ENCODE results near the gene SLC12A4. TPM values are rescaled to one million over a fixed set of nuclear protein-coding genes. Genes with fewer than 3 reads are reported as not detected.
"Not testable (repeated sequence)": the region's sequence is repeated elsewhere in the genome, so short reads cannot be mapped to it uniquely, and the experiment has no call there.

The SLC12A4 gene
- total RNA-seq, 2 donors from 2014 or later, result 32.6 to 89.1 TPM

DNA sequence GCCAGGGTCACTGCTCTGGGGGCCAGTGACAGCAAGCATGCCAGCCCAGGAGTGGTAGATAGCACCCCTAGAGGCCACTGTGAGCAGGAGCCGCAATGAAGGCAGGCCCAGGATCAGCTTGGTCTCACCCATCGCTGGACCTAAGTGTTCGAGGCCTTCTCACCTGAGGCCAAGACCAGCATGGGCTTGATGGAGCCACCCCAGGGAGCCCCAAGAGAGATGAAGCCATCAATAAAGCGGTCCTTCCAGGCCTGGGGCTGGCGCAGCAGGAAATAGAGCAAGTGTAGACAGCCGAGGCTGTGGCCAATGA, 26.3 kb downstream of the SLC12A4 start:
- H3K9me3 ChIP-seq, result no peaks in the 10 kb centered on the region
- TF ChIP-seq POLR2AphosphoS5 (IDR thresholded peaks at IDR 0.05), result no peak
- TF ChIP-seq, protein P1, sequence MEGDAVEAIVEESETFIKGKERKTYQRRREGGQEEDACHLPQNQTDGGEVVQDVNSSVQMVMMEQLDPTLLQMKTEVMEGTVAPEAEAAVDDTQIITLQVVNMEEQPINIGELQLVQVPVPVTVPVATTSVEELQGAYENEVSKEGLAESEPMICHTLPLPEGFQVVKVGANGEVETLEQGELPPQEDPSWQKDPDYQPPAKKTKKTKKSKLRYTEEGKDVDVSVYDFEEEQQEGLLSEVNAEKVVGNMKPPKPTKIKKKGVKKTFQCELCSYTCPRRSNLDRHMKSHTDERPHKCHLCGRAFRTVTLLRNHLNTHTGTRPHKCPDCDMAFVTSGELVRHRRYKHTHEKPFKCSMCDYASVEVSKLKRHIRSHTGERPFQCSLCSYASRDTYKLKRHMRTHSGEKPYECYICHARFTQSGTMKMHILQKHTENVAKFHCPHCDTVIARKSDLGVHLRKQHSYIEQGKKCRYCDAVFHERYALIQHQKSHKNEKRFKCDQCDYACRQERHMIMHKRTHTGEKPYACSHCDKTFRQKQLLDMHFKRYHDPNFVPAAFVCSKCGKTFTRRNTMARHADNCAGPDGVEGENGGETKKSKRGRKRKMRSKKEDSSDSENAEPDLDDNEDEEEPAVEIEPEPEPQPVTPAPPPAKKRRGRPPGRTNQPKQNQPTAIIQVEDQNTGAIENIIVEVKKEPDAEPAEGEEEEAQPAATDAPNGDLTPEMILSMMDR (IDR thresholded peaks at IDR 0.05), result peak in 3 of 4 experiments; percentile 26 to 50 (median 34)
- intact Hi-C loops (cut with DNase I), result no loop called here
- no peaks in the 10 kb centered on the region for H3K27me3 ChIP-seq (replicated peaks; ENCODE audit: insufficient read depth)
- no peak for DNase-seq (ENCODE audit: low spot score)
- no peak overlapping the region for H3K4me3 ChIP-seq
- 70% methylated on average over 6 of the region's 6 CpGs for WGBS
- no peak overlapping the region for H3K27ac ChIP-seq
- H3K4me1 ChIP-seq (replicated peaks), result peaks cover 4% of the 10 kb centered on the region
- peaks cover 12 to 21% of the 10 kb centered on the region in 2 donors for H3K36me3 ChIP-seq

DNA sequence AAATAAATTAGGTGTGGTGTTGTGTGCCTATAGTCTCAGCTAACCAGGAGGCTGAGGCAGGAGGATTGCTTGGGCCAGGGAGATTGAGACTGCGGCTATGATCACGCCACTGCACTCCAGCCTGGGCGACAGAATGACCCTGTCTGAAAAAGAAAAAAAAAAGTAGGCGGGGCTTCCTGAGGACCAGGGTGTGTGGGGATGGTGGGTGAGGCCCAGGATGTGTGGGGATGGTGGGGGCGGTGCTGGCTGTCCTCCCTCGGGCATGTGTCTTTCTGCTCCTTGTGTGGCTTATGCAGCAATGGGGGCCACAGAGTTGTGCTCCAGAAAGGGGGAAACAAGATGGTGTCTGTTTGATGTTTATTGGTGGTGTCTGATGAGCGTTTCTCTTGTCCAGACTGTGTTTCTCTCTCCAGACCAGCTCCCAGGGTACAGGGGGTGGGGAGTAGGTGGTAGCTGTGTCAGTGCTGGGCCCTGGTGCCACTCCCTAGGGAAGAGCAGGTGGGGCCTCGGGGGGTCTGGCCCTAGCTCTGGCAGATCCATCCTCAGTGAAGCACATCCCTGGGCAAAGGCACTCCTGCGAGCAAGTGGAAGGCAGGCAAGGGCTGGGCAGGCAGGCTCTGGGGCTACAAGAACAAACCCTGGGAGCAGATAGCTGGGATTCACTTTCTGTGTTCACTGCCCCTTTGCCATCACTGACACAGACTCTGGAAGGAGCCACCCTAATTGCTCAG, 26.8 kb downstream of the SLC12A4 start:
- intact Hi-C loops (cut with DNase I), result no loop called here
- Histone ChIP-seq H3K27ac (no peak overlapping the region), H3K4me1 (replicated peaks) (peaks cover 7% of the 10 kb centered on the region), H3K9me3 (no peaks in the 10 kb centered on the region), H3K36me3 (peaks cover 12 to 16% of the 10 kb centered on the region in 2 donors), H3K4me3 (no peak overlapping the region), H3K27me3 (replicated peaks; ENCODE audit: insufficient read depth) (no peaks in the 10 kb centered on the region)
- TF ChIP-seq, protein P1 (IDR thresholded peaks at IDR 0.05), result no peak
- TF ChIP-seq POLR2AphosphoS5 (IDR thresholded peaks at IDR 0.05) (no peak), POLR2A (IDR thresholded peaks at IDR 0.05) (no peak)
- DNase-seq (ENCODE audit: low spot score), result no peak
- WGBS, result 79% methylated on average over 9 of the region's 9 CpGs

GRCh38 chr16:67940446-67941089, 27.9 kb downstream of the SLC12A4 start:
- no peak overlapping the region for H3K27ac ChIP-seq
- no peaks in the 10 kb centered on the region for H3K9me3 ChIP-seq
- peaks cover 2 to 6% of the 10 kb centered on the region in 2 donors for H3K36me3 ChIP-seq
- WGBS, result 96% methylated on average over 5 of the region's 5 CpGs
- intact Hi-C loops (cut with DNase I), result no loop called here
- H3K27me3 ChIP-seq (replicated peaks; ENCODE audit: insufficient read depth), result no peaks in the 10 kb centered on the region
- H3K4me3 ChIP-seq, result no peak overlapping the region
- H3K4me1 ChIP-seq (replicated peaks), result peaks cover 7% of the 10 kb centered on the region
- TF ChIP-seq POLR2AphosphoS5 (IDR thresholded peaks at IDR 0.05) (no peak), POLR2A (IDR thresholded peaks at IDR 0.05) (no peak)
- TF ChIP-seq, protein P1 (IDR thresholded peaks at IDR 0.05), result no peak
- DNase-seq (ENCODE audit: low spot score), result no peak

DNA sequence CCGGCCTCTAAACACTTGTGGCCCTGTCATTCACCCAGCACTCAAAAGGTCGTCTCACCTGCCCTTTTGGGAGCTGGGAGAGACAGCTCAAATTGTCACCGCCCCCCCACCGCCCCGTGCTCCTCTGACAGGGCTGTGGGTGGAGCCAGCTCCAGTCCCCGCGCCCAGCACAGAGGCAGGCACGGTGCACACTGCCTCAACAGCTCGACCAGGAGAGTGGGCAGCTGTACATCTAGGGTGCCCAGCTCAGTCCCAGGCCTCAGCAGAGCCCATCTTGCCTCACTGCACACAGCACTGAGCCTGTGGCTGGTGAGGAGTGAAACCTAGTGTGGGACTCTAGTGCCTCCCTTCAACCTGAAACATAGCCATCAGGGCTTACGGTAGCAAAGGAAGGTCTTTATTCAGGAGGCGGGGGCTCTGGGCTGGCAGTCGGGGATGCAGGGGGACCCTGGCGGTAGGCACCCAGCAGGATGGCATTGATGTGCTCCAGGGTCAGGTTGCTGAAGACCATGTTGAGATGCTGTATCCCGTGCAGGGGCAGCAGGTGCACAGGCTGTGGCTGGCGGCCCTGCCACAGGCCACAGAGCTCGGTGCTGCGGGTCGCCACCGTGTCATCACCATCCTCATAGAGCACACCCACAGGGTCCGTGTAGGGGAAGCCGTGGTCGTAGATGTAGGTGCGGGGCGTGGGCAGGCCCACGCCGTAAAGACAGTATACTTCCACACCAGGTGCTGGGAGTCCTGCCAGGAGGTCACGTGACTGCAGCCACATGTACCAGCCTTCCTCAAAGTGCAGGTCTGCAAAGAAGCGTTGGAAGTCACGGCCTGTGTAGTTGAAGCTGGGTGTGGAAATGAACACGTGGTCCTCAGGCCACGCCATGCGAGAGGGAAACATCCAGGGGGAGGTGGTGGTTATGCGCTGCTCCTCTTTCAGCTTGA, 28.7 kb downstream of the SLC12A4 start:
- Histone ChIP-seq H3K36me3 (peaks cover 0 to 3% of the 10 kb centered on the region in 2 donors), H3K4me3 (no peak overlapping the region), H3K27ac (no peak overlapping the region), H3K9me3 (no peaks in the 10 kb centered on the region), H3K4me1 (replicated peaks) (peaks cover 14% of the 10 kb centered on the region), H3K27me3 (replicated peaks; ENCODE audit: insufficient read depth) (no peaks in the 10 kb centered on the region)
- intact Hi-C loops (cut with DNase I), result loop anchor here (10.0 kb wide), 1 partner anchor 405 kb away; no protein-coding TSS in a partner anchor
- peak; percentile 57 for DNase-seq (ENCODE audit: low spot score)
- no peak for TF ChIP-seq POLR2A (IDR thresholded peaks at IDR 0.05)
- TF ChIP-seq, protein P1 (IDR thresholded peaks at IDR 0.05), result no peak
- peak; percentile 13 for TF ChIP-seq POLR2AphosphoS5 (IDR thresholded peaks at IDR 0.05)
- WGBS, result 64% methylated on average over 33 of the region's 33 CpGs

- DNase-seq (ENCODE audit: low spot score); H3K4me3 ChIP-seq; H3K27ac ChIP-seq; H3K27me3 ChIP-seq (replicated peaks; ENCODE audit: insufficient read depth); H3K9me3 ChIP-seq; H3K36me3 ChIP-seq: not testable (repeated sequence)
- 90% methylated on average over 5 of the region's 5 CpGs for WGBS
- H3K4me1 ChIP-seq (replicated peaks), result peaks cover 14% of the 10 kb centered on the region
- intact Hi-C loops (cut with DNase I), result loop anchor here (10.0 kb wide), 1 partner anchor 403 kb away; no protein-coding TSS in a partner anchor
Measured at GRCh38 chr16:67937713-67938112, 30.7 kb downstream of the SLC12A4 start.
